GM21390 (cell line): ENCODE measurements around the gene EFEMP2.
"Not testable (repeated sequence)": the region's sequence is repeated elsewhere in the genome, so short reads cannot be mapped to it uniquely, and the experiment has no call there.

Experiments used
- ATAC-seq: cut with Tn5 transposase; IDR thresholded peaks from one replicate; pipeline ENCODE4 v1.9.1; 2021; ENCODE audit not compliant: unreplicated experiment

EFEMP2 gene

DNA sequence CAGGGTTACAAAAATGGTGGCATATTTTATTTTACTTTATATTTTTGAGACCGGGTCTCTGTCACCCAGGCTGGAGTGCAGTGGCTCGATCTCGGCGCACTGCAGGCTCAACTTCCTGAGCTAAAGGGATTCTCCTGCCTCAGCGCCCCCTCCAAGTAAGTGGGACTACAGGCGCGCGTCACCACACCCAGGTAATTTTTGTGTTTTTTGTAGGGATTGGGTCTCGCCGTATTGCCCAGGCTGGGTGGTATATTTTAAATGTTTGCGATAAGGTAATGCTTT, 28.2 kb upstream of the EFEMP2 start:
- ATAC-seq = no peak

DNA sequence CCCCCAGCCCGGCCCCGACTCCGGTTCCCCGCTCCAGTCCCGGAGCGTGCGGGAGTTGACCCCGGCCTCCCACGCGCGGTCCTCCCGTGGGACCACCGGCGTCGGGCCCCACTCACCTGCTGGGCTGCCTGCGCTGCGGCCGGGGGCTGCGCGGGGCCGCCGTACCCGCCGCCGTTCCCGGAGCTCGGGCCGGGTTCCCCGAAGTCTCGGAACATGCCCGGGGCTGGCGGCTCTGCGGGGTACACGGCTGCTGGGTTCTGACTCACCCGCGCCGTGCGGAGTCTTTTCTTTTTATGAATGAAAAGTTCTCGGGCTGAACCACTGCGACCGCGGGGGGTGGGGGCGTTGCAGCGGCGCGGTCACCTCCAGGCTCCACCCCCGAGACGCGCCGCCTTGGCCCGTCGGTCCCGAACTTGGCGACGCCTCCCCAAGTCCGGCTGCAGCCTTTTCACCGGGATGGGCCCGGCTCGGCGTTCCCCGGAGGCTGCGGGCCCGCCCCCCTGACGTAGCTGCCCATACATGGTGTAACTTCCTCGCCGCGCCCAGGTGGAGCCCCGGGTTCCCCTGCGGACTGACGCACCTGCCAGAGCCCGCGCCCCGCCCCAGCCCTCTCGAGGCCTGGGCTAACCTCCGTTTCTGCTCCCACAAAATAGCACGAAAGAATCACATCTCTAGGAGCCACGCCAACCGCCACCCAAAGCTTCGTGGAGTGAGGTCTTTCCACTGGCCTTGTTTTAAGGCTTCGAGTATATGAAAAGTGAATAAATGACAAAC, 27.7 kb upstream of the EFEMP2 start, which contains the start of gene FOSL1:
FOSL1 (minus strand) TSS at position 264 of the 774 bp plus-strand sequence; CDS start at position 215, 49 bp downstream.
- peak; percentile 74 for ATAC-seq

DNA sequence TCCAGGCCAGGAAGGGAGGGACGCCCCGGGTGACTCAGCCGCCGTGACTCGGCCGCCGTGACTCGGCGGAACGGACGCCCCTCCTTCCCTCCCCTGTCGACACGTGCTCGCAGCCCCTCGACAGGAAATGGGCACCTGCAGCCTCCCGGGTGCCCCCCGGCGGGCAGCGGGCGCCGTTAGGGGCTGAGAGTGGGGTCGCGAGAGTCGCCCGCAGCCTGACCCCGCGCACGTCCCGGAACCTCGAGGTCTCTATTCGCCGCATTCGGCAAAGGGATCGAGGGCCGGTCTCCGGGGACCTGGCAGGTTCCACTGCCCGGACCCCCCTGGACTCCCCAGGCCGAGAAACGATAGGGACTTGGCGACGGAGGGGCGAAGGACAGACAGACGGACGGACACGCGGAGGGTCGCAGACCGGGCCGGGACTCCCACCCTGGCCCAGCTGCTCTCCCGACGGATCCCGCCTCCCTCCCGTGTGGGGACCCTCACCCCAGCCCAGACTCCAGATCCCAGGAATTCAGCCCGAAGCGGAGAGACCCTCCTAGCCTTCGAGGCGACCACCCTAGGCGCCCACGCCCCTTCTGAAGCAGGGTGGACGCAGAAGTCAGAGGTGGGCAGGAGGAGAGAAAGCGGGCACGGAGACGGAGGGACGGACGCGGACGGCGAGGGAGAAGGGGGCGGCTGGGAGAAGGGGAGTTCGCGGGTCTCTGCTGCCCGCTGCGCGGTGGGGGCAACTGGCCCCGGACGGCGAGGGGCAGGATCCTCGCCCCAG, 26.9 kb upstream of the EFEMP2 start:
- no peak for ATAC-seq

DNA sequence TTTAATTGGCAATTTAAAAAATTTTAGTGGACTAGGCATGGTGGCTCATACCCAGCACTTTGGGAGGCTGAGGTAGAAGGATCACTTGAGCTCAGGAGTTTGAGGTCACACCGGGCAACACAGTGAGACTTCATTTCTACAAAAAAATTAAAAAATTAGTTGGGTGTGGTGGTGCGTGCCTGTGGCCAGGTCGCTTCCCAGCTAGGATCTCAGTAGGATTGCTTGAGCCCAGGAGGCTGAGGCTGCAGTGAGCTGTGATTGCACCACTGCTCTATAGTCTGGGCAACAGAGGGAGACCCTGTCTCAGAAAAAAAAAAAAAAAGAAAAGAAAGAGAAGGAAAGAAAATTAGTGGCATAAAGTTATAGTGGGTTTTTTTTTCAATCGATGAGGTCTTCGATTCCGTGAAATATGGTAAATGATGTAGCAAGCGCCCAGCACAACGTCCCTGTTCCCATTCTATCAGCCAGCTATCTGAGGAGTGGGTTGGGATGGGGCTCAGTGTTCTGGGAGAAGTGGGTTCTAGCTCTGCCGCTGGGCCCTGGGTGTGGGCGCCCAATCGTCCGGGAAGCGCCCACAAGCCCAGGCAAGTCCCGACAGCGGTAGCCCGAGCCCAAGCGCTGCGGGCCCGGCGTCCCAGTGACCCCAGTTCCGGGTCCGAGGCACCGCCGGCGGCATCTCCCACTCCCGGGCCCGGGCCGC, 26.2 kb upstream of the EFEMP2 start:
- no peak for ATAC-seq

DNA sequence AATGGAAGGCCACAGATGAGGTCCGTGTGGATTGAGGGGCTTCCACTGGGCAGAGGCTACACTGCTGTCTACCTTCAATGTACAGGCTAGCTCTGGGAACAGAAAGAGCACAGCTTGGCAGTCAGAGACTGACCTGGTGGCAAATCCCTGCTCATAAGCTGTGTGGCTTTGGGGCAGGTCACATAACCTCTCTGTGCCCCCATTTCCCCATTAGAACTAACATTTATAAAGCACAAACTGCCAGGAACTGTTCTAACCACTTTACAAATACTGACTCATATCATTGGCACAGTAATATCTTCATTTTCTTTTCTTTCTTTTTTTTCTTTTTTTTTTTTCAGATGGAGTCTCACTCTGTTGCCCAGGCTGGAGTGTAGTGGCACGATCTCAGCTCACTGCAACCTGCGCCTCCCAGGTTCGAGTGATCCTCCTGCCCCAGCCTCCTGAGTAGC, 24.4 kb upstream of the EFEMP2 start:
- ATAC-seq = no peak

DNA sequence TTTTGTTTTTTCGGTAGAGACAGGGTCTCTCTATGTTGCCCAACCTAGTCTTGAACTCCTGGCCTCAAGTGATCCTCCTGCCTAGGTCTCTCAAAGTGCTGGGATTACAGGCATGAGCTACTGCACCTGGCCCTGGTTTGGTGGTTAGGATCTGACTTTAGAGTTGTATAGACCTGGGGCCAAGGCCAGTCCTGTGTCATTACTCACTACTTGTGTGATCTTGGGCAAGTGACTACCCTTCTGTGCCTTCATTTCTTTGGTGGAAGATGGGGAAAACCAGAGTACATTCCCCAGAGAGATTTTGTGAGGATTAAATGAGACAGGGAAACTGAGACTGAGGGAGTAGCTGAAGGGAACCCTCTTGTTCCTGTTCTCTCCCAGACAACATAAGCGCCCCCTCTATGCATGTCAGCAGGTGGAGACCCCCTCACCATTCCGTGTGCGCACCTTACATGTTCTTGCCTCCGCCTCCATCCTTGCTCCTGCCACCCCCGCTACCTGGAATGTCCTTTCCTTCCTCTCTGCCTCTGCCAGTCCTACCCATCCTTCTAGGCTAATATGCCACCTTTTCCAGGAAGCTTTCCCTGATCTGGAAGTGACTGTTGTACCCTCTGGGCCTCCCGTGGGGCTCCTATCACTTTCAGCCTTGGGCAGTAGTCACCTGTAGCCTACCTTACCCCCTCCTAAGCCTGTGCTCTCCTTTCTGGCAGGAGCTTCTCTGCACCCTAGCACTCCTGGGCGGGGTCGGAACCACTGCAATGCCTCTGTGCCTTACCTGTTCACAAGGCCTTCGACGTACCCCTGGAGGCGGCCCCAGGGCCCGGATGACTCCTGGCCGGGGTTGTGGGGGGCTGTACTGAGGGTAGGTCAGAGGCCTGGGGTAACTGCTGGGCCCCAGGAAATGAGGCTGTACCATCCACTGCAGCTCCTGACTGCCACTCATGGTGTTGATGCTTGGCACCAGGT, 23.7 kb upstream of the EFEMP2 start:
- ATAC-seq = no peak

DNA sequence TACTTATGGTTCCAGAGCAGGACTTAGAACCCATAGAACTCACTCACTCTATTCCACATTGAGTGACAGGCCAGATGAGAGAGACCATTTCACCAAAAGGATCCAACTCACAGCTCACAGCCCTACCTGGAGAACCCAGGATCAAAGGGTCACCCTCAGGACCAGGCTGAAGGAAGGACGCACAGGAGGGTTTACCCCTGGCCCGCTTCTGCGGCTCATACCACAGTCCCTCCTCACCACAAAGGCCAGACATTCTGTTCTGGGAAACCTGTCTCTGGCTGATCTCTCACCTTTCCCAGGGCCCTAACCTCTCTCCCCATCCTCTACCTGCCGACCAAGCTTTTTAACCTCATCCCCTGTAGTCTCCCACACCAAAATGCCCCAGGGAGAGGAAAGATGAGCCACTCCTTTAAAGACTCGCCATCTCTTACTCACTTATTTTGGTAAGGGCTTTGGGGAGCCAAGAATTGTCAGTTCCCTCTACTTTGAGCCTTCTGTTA, 22.9 kb upstream of the EFEMP2 start:
- ATAC-seq = no peak

DNA sequence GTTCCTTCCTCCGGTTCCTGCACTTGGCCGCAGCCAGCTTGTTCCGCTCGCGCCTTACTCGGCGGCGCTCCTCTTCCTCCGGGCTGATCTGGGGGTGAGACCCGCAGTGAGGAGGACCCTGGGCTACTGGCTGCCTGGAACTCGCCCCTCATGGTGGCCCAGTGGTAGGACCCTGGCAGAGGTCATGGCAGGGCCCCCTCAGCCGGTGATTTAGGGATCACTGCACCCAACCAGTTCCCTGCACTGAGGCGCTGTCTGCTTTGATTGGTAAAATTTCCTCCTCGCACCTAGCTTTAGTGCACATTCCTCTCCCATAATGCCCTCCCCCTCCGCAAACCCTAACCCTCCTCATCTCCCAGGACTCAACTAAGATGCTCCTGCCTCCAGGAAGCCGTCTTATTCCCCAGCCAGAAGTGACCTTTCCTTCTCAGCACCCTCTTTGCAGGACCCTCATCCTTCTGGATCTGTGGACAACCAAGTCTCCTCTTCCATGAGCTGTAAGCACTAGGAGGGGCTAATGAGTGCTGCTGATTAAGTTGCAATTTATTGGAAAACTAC, 21.5 kb upstream of the EFEMP2 start:
- ATAC-seq = no peak

DNA sequence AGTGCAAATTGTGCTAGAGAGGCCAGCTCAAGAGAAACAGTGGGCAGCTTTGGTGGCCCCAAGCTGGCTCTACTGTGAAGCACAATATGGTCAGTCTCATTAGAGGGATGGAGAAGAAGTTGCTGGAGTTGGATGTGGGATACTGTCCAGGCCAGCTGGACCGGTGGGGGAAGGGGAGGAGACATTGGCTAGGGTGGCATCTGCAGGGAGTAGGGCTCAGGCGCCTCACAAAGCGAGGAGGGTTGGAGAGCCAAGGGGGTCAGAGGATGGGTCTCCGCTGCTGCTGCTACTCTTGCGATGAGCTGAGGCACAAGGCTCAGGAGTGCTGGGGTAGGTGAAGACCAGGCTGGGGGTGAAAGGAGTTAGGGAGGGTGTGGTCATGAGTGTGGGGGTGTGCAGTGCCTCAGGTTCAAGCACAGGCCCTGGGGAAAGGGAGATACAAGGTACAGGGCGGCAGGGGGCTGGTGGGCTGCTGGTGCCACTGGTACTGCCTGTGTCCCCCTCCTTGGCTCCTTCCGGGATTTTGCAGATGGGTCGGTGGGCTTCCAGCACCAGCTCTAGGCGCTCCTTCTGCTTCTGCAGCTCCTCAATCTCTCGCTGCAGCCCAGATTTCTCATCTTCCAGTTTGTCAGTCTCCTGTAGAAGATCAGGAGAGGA, 20.2 kb upstream of the EFEMP2 start:
- ATAC-seq = no peak

DNA sequence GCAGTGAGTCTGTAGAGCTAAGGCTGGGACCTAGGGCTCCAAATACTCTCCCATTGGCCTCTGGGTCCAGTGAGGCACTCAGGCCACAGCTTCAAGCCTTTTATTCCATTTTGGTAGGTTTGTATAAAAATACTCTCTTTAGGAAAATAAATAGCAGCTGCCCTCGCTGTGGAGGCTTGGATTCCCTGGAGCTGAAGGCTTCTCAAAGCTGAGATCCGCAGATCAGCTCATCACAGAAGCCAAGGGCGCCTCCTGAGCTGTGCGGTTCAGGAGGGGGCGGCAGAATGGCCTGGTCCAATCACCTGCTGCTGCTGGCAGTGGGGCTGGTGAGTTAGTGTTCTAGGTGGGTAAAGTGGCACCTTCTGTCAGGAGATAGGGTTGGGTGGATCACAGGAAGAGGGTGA, 19.5 kb upstream of the EFEMP2 start:
- not testable (repeated sequence) for ATAC-seq

DNA sequence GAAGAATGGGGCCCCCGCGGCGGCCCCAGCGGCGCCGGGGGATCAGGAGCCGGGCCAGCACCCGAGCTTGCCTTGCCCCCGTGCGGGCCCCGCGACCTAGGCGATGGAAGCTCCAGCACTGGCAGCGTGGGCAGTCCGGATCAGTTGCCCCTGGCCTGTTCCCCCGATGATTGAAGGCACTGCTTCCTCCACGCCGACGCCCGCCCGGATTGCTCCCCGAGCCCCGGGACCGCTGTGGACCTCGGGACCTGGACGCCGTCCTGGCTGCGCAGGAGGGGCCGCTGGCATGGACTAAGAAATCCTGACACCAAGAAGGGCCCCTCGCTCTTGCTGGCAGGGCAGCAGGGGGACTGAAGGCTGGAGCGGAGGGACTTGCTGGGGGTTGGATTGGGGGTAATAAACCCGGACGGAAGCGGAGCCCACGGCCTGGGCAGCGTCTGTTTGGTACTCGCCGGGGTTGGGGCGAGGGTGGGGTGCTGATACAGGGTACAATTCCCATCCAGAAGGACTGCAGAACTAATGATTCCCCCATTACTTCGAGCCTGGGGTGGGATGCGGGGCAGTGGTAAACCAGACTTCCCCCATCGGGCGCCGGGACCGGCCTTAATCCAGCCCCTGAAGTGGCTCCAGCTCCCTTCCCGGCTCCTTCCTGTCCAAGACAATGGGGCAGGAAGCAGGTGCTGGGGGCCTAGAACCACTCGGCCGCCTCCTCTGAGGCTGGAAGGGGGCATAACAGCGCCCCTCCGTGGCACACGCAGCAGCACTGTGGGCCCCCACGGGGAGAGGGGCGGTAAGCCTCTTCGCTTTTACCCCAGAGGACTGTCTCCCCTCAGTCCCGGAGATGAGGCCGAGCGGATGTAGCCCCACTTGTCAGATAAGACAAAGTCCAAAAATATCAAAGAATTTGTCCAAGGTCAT, 18.9 kb upstream of the EFEMP2 start:
- no peak for ATAC-seq

DNA sequence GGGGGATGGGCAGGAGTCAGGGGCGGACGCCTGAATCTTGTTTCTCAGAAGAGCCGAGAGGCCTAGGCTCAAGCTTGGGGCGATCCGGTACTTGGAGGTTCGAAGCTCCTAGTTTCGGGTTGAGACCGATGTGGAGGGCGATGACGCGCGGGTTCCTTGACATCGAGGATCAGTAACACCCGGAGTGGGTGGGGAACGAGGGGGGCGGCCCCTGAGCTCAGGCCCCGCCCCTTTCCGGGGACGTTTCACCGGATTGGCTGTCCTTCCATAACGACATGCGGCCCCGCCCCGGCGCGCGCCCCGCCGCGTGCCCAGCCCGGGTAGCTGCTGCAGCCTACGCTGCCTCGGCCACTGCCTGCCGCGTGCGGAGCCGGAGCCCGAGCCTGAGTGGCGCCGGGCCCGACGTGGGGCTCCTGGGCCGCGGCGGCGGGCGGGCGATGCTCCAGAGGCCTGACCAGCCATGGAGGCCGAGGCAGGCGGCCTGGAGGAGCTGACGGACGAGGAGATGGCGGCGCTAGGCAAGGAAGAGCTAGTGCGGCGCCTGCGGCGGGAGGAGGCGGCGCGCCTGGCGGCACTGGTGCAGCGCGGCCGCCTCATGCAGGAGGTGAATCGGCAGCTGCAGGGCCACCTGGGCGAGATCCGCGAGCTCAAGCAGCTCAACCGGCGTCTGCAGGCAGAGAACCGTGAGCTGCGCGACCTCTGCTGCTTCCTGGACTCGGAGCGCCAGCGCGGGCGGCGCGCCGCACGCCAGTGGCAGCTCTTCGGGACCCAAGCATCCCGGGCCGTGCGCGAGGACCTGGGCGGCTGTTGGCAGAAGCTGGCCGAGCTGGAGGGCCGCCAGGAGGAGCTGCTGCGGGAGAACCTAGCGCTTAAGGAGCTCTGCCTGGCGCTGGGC, 18.0 kb upstream of the EFEMP2 start, which contains the start of gene CCDC85B:
CCDC85B (plus strand) TSS at position 350 of the 895 bp plus-strand sequence; CDS start at position 461, 111 bp downstream.
- ATAC-seq = peak; percentile 54

DNA sequence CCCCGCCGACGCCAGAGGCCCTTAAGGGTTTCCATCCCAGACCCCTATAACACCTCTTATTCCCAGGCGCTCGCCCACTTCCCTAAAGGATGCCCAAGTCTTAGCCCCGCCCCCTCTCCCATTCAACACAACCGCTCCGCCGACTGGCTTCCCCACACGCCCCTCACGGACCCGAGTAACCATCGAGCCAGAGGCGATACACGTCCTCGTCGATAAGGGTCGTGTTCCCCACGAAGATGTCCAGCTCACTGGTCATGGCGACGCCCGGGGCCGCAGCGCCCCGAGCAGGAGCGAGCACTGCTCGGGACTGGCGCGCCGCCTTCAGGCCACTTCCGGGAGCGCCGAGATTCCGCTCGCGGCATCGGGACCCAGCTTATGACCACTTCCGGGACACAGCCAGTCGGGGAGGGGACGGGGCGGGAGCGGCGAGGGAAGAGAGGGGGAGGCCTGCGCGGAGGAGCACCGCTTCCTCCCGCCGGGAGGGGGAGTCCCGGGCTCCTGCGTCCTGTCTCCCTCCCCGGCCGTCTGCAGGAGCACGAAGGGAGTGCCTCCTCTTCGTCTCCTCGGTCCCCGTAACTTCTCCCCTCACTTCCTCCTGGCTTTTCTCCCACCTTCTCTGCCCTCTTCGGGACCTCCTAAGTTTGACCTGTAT, 15.7 kb upstream of the EFEMP2 start, which contains the start of gene FIBP:
FIBP (minus strand) TSS at position 309 of the 652 bp plus-strand sequence; CDS start at position 256, 53 bp downstream.
- peak; percentile 40 for ATAC-seq

DNA sequence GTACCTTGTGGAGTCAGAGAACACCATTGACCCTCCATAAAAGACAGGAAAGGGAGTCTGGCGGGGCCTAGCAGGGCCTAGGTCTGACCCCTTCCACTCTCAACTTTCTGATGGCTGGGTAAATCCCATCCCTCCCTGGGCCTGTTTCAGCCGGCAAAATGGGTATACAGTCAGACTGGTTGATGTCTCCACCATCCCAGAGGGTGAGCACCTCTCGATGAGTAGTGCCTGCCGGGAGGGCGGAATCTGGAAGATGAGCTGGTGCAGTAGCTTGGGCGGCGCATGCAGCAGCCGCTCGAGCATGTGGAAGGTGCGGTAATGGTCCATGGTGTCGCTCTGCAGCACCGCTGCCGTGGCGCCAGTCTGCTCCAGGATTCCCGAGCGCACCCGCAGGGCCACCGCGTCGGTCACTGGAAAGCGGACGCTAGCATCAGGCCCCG, 15.1 kb upstream of the EFEMP2 start:
- ATAC-seq = no peak

DNA sequence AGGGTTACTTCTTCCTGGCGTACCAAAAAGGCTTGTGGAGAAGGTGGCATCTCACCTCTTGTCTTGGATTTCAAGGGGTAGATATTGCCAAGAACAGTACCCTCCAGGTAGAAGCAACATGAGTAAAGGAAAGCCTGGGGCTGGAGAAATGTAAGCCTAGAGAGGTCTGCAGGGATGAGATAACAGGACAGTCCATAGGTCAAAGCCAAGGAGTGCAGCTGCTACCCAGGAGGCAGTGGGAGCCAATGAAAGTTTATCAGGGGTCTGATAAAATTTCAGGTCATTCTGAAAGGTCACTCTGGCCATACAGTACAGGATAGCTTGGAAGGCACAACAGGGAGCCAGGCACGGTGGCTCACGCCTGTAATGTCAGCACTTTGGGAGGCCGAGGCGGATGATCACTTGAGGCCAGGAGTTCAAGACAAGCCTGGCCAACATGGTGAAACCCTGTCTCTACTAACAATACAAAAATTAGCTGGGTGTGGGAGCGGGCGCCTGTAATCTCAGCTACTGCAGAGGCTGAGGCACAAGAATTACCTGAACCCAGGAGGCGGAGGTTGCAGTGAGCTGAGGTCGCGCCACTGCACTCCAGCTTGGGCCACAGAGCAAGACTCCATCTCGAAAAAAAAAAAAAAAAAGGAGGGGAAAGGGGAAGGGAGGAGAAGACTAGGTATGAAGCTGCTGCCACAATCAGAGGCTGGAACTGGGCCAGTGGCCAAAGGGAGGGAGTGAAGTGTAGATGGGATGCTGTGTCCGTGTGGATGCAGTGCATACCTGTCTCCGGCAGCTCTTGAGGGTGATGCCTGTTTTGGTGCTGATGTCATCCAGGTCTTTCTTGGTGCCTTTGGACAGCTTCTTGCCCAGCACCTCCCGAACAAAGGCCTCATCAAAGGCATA, 14.5 kb upstream of the EFEMP2 start:
- ATAC-seq = no peak
